Esophagus squamous epithelium (tissue), 5 donors: ENCODE measurements around the gene TRMT61B. TPM values are rescaled to one million over a fixed set of nuclear protein-coding genes. Genes with fewer than 3 reads are reported as not detected.

ENCODE experiments used
- DNase-seq: peaks from one replicate; lab custom pipeline; 2025; lab: John Stamatoyannopoulos, UW
- H3K27ac ChIP-seq, 4 donors: fragments of 200-600 bp; sonication (generic); one replicate each; pipeline ENCODE4 v1.5.1; 2016 to 2019; ENCODE audit warnings: mild to moderate bottlenecking in 1 of 4
- H3K27me3 ChIP-seq, 4 donors: fragments of 200-600 bp; sonication (generic); 1 replicate in 3 of 4; 2 replicates in 1 of 4; pipeline versions ENCODE4 v1.5.1 to v1.6.0; 2017 to 2021; ENCODE audit warnings: antibody characterized with exemption in 1 of 4
- H3K36me3 ChIP-seq, 3 donors: fragments of 200-600 bp; sonication (generic); one replicate each; pipeline ENCODE4 v1.5.1; 2016 to 2019
- H3K4me1 ChIP-seq, 3 donors: fragments of 200-600 bp; sonication (generic); one replicate each; pipeline ENCODE4 v1.5.1; 2017 to 2019
- H3K4me3 ChIP-seq, 4 donors: fragments of 200-600 bp; sonication (generic); 1 replicate in 3 of 4; 2 replicates in 1 of 4; pipeline ENCODE4 v1.5.1; 2016 to 2019; ENCODE audit warnings: mild to moderate bottlenecking in 2 of 4, moderate library complexity in 1 of 4
- H3K9me3 ChIP-seq, 3 donors: fragments of 200-600 bp; sonication (generic); one replicate each; pipeline ENCODE4 v1.5.1; 2016 to 2019
- CTCF ChIP-seq, 6 experiments: fragments of 450-650 bp in 4 of 6; fragments of 200-600 bp in 2 of 6; sonication (generic) in 2 of 6; IDR thresholded peaks; one replicate each; pipeline ENCODE4 v1.5.1; 2016 to 2019; ENCODE audit warnings: antibody characterized with exemption in 6 of 6, mild to moderate bottlenecking in 4 of 6, moderate library complexity in 4 of 6
- POLR2A ChIP-seq, 4 donors: fragments of 450-650 bp; IDR thresholded peaks; one replicate each; pipeline ENCODE4 v1.6.1; 2017; ENCODE audit warnings: antibody characterized with exemption in 4 of 4, mild to moderate bottlenecking in 4 of 4, moderate library complexity in 3 of 4
- WGBS, 2 donors: methylation state at CpG; one replicate each; pipeline ENCODE4 v1.1.5; 2018; 5-methylcytosine and 5-hydroxymethylcytosine counted together
- intact Hi-C: fragments of 100-400 bp; cut with DNase I; formaldehyde crosslinking; loops from one replicate; pipeline ENCODE4 v1.15.0; 2022
- total RNA-seq, 4 donors: library from RNA; depleted of rRNA; stranded (reverse); fragments of >200 nt; gene quantifications; one replicate each; pipeline ENCODE4 v1.1.0, GENCODE V29; 2016
- donor health status: DM: yes; HTN: yes; CAD: no.

Gene TRMT61B
- total RNA-seq, 4 donors from 2014 or later = 7.1 to 12.8 (median 8.1) TPM

- Histone ChIP-seq H3K27ac (no peak overlapping the region), H3K27me3 (no peaks in the 10 kb centered on the region), H3K9me3 (no peaks in the 10 kb centered on the region), H3K4me3 (no peak overlapping the region), H3K36me3 (peaks cover 0 to 94% (median 13%) of the 10 kb centered on the region in 3 donors), H3K4me1 (peaks cover 0 to 20% (median 0%) of the 10 kb centered on the region in 3 donors)
- DNase-seq = no peak
- 85 to 86% methylated on average over 4 of the region's 4 CpGs for WGBS, 2 donors
- TF ChIP-seq POLR2A (IDR thresholded peaks at IDR 0.05) (no peak), CTCF (IDR thresholded peaks at IDR 0.05) (no peak)
- intact Hi-C loops = no loop called here
These were observed 36.3 kb upstream of the TRMT61B start for GRCh38 chr2:28906376-28906775.

GRCh38 chr2:28905533-28905932, 35.4 kb upstream of the TRMT61B start:
- Histone ChIP-seq H3K27me3 (no peaks in the 10 kb centered on the region), H3K9me3 (no peaks in the 10 kb centered on the region), H3K27ac (no peak overlapping the region), H3K4me1 (peaks cover 0 to 27% (median 0%) of the 10 kb centered on the region in 3 donors), H3K4me3 (no peak overlapping the region), H3K36me3 (peaks cover 0 to 86% (median 13%) of the 10 kb centered on the region in 3 donors)
- 95% methylated on average over 3 of the region's 3 CpGs for WGBS, 2 donors
- DNase-seq = no peak
- no peak for TF ChIP-seq CTCF (IDR thresholded peaks at IDR 0.05)
- no peak for TF ChIP-seq POLR2A (IDR thresholded peaks at IDR 0.05)
- intact Hi-C loops = no loop called here

- Histone ChIP-seq H3K9me3 (no peaks in the 10 kb centered on the region), H3K27me3 (no peaks in the 10 kb centered on the region), H3K27ac (no peak overlapping the region), H3K4me1 (peaks cover 0 to 27% (median 0%) of the 10 kb centered on the region in 3 donors), H3K36me3 (peaks cover 0 to 81% (median 13%) of the 10 kb centered on the region in 3 donors), H3K4me3 (no peak overlapping the region)
- 89 to 91% methylated on average over 2 of the region's 2 CpGs for WGBS, 2 donors
- intact Hi-C loops = no loop called here
- TF ChIP-seq CTCF (IDR thresholded peaks at IDR 0.05) (no peak), POLR2A (IDR thresholded peaks at IDR 0.05) (no peak)
- no peak for DNase-seq
These were observed 34.8 kb upstream of the TRMT61B start for GRCh38 chr2:28904802-28905457.

- Histone ChIP-seq H3K9me3 (no peaks in the 10 kb centered on the region), H3K4me3 (no peak overlapping the region), H3K27ac (no peak overlapping the region), H3K36me3 (peaks cover 0 to 75% (median 13%) of the 10 kb centered on the region in 3 donors), H3K4me1 (peaks cover 0 to 29% (median 0%) of the 10 kb centered on the region in 3 donors), H3K27me3 (no peaks in the 10 kb centered on the region)
- no peak for DNase-seq
- 66 to 68% methylated on average over 2 of the region's 2 CpGs for WGBS, 2 donors
- TF ChIP-seq POLR2A (IDR thresholded peaks at IDR 0.05) = no peak
- no peak for TF ChIP-seq CTCF (IDR thresholded peaks at IDR 0.05)
- intact Hi-C loops = no loop called here
These were observed 34.2 kb upstream of the TRMT61B start for GRCh38 chr2:28904295-28904694.

GRCh38 chr2:28902584-28902983, 32.5 kb upstream of the TRMT61B start:
- no peak overlapping the region for H3K27ac ChIP-seq
- no peak for DNase-seq
- TF ChIP-seq CTCF (IDR thresholded peaks at IDR 0.05) (no peak), POLR2A (IDR thresholded peaks at IDR 0.05) (no peak)
- H3K9me3 ChIP-seq = no peaks in the 10 kb centered on the region
- intact Hi-C loops = no loop called here
- H3K27me3 ChIP-seq = no peaks in the 10 kb centered on the region
- peaks cover 7 to 46% (median 9%) of the 10 kb centered on the region in 3 donors for H3K4me1 ChIP-seq
- 76 to 94% methylated on average over 3 of the region's 3 CpGs for WGBS, 2 donors
- no peak overlapping the region for H3K4me3 ChIP-seq
- H3K36me3 ChIP-seq = peaks cover 0 to 58% (median 11%) of the 10 kb centered on the region in 3 donors
